ENCODE measurements around the gene WNK1. TPM values are rescaled to one million over a fixed set of nuclear protein-coding genes. Genes with fewer than 3 reads are reported as not detected.
"Not testable (repeated sequence)": the region's sequence is repeated elsewhere in the genome, so short reads cannot be mapped to it uniquely, and the experiment has no call there.

Gene WNK1
- total and polyA plus RNA-seq, 2 donors from 2014 or later = 40.2 to 173 TPM

- intact Hi-C loops (cut with DNase I) = loop anchor here (10.0 kb wide), 1 partner anchor 236 kb away; no protein-coding TSS in a partner anchor
- Histone ChIP-seq H3K4me1 (ENCODE audit: control insufficient read depth in 2 of 3, insufficient read depth in 2 of 3, low read depth in 1 of 3, low read length in 3 of 3) (no peaks in the 10 kb centered on the region), H3K27me3 (ENCODE audit: control insufficient read depth, insufficient read depth, low read length) (no peaks in the 10 kb centered on the region), H3K9me3 (ENCODE audit: control insufficient read depth in 2 of 3, insufficient read depth in 1 of 3, low read length in 3 of 3) (no peaks in the 10 kb centered on the region), H3K27ac (ENCODE audit: low read depth in 2 of 2, low read length in 2 of 2) (no peak overlapping the region), H3K4me3 (ENCODE audit: low read length in 3 of 3) (no peak overlapping the region), H3K9ac (ENCODE audit: low read length in 3 of 3) (no peak overlapping the region), H3K36me3 (ENCODE audit: control insufficient read depth in 2 of 3, insufficient read depth in 3 of 3, low read length in 3 of 3) (no peaks in the 10 kb centered on the region)
- no peak for TF ChIP-seq CTCF (IDR thresholded peaks at IDR 0.05; ENCODE audit: borderline replicate concordance, extremely low read depth, insufficient read depth)
- DNase-seq = no peak
- FAIRE-seq = no peak
Measured at GRCh38 chr12:810671-811415, 58.5 kb downstream of the WNK1 start.

- no peak for FAIRE-seq
- Histone ChIP-seq H3K4me3 (ENCODE audit: low read length in 3 of 3) (no peak overlapping the region), H3K9me3 (ENCODE audit: control insufficient read depth in 2 of 3, insufficient read depth in 1 of 3, low read length in 3 of 3) (no peaks in the 10 kb centered on the region), H3K36me3 (ENCODE audit: control insufficient read depth in 2 of 3, insufficient read depth in 3 of 3, low read length in 3 of 3) (no peaks in the 10 kb centered on the region), H3K4me1 (ENCODE audit: control insufficient read depth in 2 of 3, insufficient read depth in 2 of 3, low read depth in 1 of 3, low read length in 3 of 3) (no peaks in the 10 kb centered on the region), H3K27me3 (ENCODE audit: control insufficient read depth, insufficient read depth, low read length) (no peaks in the 10 kb centered on the region), H3K27ac (ENCODE audit: low read depth in 2 of 2, low read length in 2 of 2) (no peak overlapping the region), H3K9ac (ENCODE audit: low read length in 3 of 3) (no peak overlapping the region)
- no peak for TF ChIP-seq CTCF (IDR thresholded peaks at IDR 0.05; ENCODE audit: borderline replicate concordance, extremely low read depth, insufficient read depth)
- no peak for DNase-seq
- intact Hi-C loops (cut with DNase I) = loop anchor here (10.0 kb wide), 1 partner anchor 238 kb away; no protein-coding TSS in a partner anchor
Measured at GRCh38 chr12:812950-813349, 60.6 kb downstream of the WNK1 start.

- H3K27ac ChIP-seq (ENCODE audit: low read depth in 2 of 2, low read length in 2 of 2); FAIRE-seq; H3K4me1 ChIP-seq (ENCODE audit: control insufficient read depth in 2 of 3, insufficient read depth in 2 of 3, low read depth in 1 of 3, low read length in 3 of 3); H3K27me3 ChIP-seq (ENCODE audit: control insufficient read depth, insufficient read depth, low read length); H3K9ac ChIP-seq (ENCODE audit: low read length in 3 of 3); H3K36me3 ChIP-seq (ENCODE audit: control insufficient read depth in 2 of 3, insufficient read depth in 3 of 3, low read length in 3 of 3); H3K4me3 ChIP-seq (ENCODE audit: low read length in 3 of 3); DNase-seq; H3K9me3 ChIP-seq (ENCODE audit: control insufficient read depth in 2 of 3, insufficient read depth in 1 of 3, low read length in 3 of 3): not testable (repeated sequence)
- intact Hi-C loops (cut with DNase I) = loop anchor here (10.0 kb wide), 1 partner anchor 243 kb away; no protein-coding TSS in a partner anchor
Measured at GRCh38 chr12:817456-817855, 65.1 kb downstream of the WNK1 start.

GRCh38 chr12:817941-818600 lies 65.7 kb downstream of the WNK1 start:
- intact Hi-C loops (cut with DNase I) = loop anchor here (10.0 kb wide), 1 partner anchor 243 kb away; no protein-coding TSS in a partner anchor
- DNase-seq (no peak), FAIRE-seq (no peak)
- peaks cover 0 to 3% (median 0%) of the 10 kb centered on the region in 3 donors for H3K9me3 ChIP-seq (ENCODE audit: control insufficient read depth in 2 of 3, insufficient read depth in 1 of 3, low read length in 3 of 3)
- no peak overlapping the region for H3K27ac ChIP-seq (ENCODE audit: low read depth in 2 of 2, low read length in 2 of 2)
- no peaks in the 10 kb centered on the region for H3K4me1 ChIP-seq (ENCODE audit: control insufficient read depth in 2 of 3, insufficient read depth in 2 of 3, low read depth in 1 of 3, low read length in 3 of 3)
- no peak for TF ChIP-seq CTCF (IDR thresholded peaks at IDR 0.05; ENCODE audit: borderline replicate concordance, extremely low read depth, insufficient read depth)
- no peaks in the 10 kb centered on the region for H3K27me3 ChIP-seq (ENCODE audit: control insufficient read depth, insufficient read depth, low read length)
- H3K9ac ChIP-seq (ENCODE audit: low read length in 3 of 3) = no peak overlapping the region
- H3K36me3 ChIP-seq (ENCODE audit: control insufficient read depth in 2 of 3, insufficient read depth in 3 of 3, low read length in 3 of 3) = no peaks in the 10 kb centered on the region
- no peak overlapping the region for H3K4me3 ChIP-seq (ENCODE audit: low read length in 3 of 3)
